HFF-Myc (cell line): Measurements from ENCODE around the gene TTLL7.

Source experiments
- DNase-seq: peaks from one replicate; pipeline ENCODE4 v3.0.0-alpha.2; 2011; ENCODE audit warnings: low read depth; ENCODE audit errors: extremely low read depth
- H3K4me3 ChIP-seq: replicated peaks from 2 replicates; pipeline ENCODE4 v1.5.1; 2011; ENCODE audit warnings: low read depth, mild to moderate bottlenecking, control low read depth, low read length
- TF ChIP-seq, protein P1 (sequence below): IDR thresholded peaks from 2 replicates; pipeline ENCODE4 v1.5.1; 2012; ENCODE audit warnings: mild to moderate bottlenecking, low read depth, low read length, control low read depth; ENCODE audit errors: missing control alignments

The TTLL7 gene

DNA sequence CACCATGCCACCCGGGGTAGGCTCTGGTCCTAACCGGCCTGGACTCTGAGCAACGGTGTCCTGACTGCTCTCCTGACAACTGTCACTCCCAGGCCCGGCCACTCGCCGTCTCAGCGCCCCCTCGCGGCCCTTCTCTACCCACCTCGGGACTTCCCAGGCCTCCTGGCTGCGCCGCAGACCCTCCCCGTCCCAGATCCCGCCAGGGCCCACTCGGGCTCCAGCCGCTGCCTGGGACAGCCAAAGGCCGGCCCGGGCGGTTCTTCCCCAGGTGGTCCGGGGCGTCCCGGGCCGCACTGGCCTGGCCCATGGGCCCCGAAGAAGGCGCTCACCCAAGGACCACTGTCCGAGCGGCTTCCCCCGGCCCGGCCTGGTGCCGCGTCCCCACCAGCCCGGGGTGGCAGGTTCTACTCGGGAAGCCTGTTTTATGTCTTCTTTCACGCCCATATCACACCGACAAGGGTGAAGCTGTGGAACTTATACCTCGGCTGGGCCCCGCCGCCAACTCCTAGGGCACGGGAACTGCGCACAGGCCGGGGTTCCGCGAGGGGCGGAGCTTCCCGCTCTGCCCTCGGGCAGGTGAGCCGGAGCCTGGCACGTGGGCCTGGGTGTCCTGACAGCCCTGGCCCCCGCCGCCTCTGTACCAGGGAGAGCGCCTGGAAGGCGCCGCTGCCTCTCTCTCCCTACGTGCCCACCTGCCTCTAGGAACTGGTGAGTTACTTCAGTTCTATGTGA, 138.3 kb downstream of the TTLL7 start:
- DNase-seq: no peak

DNA sequence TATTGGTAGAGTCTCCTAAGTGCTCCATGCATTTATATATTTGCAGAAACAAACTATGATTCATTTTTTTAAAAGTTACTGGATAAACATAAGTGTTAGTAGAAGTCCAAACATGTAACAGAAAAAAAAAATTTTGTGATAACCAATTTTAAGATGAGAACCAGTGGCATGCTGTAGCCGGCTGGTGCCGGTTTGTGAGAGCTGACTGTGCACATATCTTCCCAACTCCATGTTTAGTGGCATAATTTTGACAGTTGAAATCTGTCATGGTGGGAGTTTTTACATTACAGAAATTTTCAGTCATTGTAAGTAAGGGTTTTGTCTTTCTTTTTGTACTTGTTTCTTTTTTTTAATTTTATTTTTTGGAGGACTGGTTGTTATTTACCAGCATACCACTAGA, 141.2 kb downstream of the TTLL7 start:
- no peak overlapping the region for H3K4me3 ChIP-seq
- no peak for DNase-seq
- TF ChIP-seq, protein P1, sequence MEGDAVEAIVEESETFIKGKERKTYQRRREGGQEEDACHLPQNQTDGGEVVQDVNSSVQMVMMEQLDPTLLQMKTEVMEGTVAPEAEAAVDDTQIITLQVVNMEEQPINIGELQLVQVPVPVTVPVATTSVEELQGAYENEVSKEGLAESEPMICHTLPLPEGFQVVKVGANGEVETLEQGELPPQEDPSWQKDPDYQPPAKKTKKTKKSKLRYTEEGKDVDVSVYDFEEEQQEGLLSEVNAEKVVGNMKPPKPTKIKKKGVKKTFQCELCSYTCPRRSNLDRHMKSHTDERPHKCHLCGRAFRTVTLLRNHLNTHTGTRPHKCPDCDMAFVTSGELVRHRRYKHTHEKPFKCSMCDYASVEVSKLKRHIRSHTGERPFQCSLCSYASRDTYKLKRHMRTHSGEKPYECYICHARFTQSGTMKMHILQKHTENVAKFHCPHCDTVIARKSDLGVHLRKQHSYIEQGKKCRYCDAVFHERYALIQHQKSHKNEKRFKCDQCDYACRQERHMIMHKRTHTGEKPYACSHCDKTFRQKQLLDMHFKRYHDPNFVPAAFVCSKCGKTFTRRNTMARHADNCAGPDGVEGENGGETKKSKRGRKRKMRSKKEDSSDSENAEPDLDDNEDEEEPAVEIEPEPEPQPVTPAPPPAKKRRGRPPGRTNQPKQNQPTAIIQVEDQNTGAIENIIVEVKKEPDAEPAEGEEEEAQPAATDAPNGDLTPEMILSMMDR: no peak

More for the DNA sequence above, 138.3 kb downstream of the TTLL7 start:
- H3K4me3 ChIP-seq: no peak overlapping the region
- TF ChIP-seq, protein P1: no peak

DNA sequence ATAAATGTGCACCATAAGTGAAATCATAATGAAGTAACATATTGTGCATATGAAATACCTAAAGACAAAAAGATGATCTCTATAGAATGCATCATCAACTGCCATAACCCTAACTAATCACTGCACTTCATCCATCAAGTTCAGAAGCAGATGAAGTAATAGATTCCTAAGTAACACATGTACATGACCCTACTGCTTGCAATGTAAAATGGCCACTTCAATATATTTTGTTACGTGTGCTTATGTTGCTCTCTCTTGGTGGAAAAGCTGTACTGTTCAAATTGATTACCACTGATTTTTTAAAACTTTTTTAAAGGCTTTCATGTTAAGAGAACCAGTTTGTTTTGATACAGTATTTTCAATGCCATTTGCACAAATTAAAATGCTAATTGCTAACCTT, 141.8 kb downstream of the TTLL7 start:
- TF ChIP-seq, protein P1: peak; percentile 27
- H3K4me3 ChIP-seq: no peak overlapping the region
- peak; percentile 26 for DNase-seq

DNA sequence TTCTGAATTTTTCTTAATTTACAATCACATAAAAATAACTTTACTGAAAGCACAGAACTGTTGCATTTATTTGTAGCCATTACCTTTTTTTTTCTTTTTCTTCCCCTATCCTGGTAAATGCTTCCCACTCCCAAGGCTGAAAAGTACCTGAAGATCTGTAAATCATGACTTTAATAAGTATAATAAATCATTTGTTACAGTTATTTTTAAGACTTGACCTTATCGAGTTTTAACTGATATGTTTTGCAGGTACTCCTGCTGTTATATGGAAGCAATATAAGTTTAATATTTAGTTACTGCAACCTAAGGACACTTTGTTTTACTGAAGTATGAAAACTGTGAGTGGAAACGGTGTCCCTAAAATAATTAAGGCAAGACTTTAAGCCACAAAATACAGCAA, 142.6 kb downstream of the TTLL7 start:
- TF ChIP-seq, protein P1: no peak
- no peak overlapping the region for H3K4me3 ChIP-seq
- no peak for DNase-seq

DNA sequence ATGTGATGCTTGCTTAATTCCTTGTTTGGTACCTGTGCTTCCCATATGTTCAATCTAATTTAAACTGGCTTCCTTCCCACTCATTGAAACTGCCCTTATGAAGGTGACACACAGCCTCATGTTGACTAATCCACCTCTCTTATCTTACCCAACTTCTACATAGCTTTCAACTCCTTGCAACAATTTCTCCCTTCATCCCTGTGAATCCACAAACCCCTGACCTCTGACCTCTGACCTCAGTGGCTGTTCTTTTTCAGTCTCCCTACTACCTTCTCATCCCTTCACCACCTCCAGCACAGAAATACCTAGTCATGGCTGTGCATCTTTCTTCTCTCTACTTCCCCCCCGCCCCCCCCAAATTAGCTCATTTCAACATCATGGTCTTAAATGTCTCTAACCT, 144.5 kb downstream of the TTLL7 start:
- TF ChIP-seq, protein P1: no peak
- DNase-seq: no peak
- no peak overlapping the region for H3K4me3 ChIP-seq

DNA sequence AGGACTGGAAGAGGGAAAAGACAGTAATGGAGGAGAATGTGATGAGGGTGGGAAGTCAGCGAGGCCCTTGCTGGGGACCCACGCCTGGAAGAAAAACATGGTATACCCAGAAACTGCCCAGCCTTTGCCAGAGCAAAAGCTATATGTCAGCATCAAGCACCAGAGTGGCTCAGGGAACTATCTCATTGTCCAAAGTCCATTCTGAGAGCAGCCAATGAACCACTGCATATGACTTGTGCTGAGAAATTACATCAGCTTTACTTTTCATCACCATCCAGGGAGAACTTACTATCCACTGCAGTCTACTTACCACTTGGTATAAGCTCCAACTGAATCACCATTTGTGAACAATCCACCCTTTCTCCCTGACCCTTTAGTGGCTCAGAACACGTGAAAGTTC, 148.1 kb downstream of the TTLL7 start:
- no peak for DNase-seq
- no peak overlapping the region for H3K4me3 ChIP-seq
- TF ChIP-seq, protein P1: no peak
